PC-3 (cell line): ENCODE results near the gene NAP1L4.

Experiments
- CTCF ChIP-seq: fragments of 300-600 bp; sonication (generic); conservative IDR thresholded peaks from 2 replicates; pipeline ENCODE4 v1.5.1; 2017; ENCODE audit warnings: antibody characterized with exemption, low read depth, mild to moderate bottlenecking, low read length
- EZH2 ChIP-seq: fragments of 300-600 bp; sonication (generic); IDR thresholded peaks from one replicate; pipeline ENCODE4 v1.6.1; 2017; ENCODE audit warnings: antibody characterized with exemption, mild to moderate bottlenecking, low read length; ENCODE audit not compliant: unreplicated experiment

GRCh38 chr11:3030289-3031070 is 38.4 kb upstream of the NAP1L4 start:
- TF ChIP-seq CTCF (no peak), EZH2 (no peak)
